ENCODE results near the gene RPH3AL.

Gene RPH3AL

GRCh38 chr17:353213-353837 is 718 bp upstream of the RPH3AL start:
- no peak for DNase-seq

- DNase-seq, result no peak
These were observed 659 bp downstream of the RPH3AL start for GRCh38 chr17:351875-352420.

GRCh38 chr17:351449-351738 is 1.2 kb downstream of the RPH3AL start:
- DNase-seq, result no peak

GRCh38 chr17:350706-351448 is 1.7 kb downstream of the RPH3AL start:
- no peak for DNase-seq

GRCh38 chr17:349666-350065 is 2.9 kb downstream of the RPH3AL start:
- DNase-seq, result no peak

- no peak for DNase-seq
These were observed 3.7 kb downstream of the RPH3AL start for GRCh38 chr17:348692-349425.

GRCh38 chr17:348012-348411 is 4.6 kb downstream of the RPH3AL start:
- DNase-seq, result no peak

GRCh38 chr17:347309-347899 is 5.2 kb downstream of the RPH3AL start:
- DNase-seq, result no peak

GRCh38 chr17:345992-346785 is 6.4 kb downstream of the RPH3AL start:
- DNase-seq, result no peak

- DNase-seq, result no peak
These were observed 7.3 kb downstream of the RPH3AL start for GRCh38 chr17:345261-345660.

GRCh38 chr17:343875-344752 is 8.5 kb downstream of the RPH3AL start:
- DNase-seq, result no peak

GRCh38 chr17:343211-343610 is 9.4 kb downstream of the RPH3AL start:
- no peak for DNase-seq

- no peak for DNase-seq
These were observed 12.5 kb downstream of the RPH3AL start for GRCh38 chr17:340074-340473.

- no peak for DNase-seq
These were observed 13.2 kb downstream of the RPH3AL start for GRCh38 chr17:339193-340061.

- no peak for DNase-seq
These were observed 14.0 kb downstream of the RPH3AL start for GRCh38 chr17:338442-339192.

GRCh38 chr17:337866-338265 is 14.7 kb downstream of the RPH3AL start:
- DNase-seq, result no peak

GRCh38 chr17:337453-337852 is 15.2 kb downstream of the RPH3AL start:
- no peak for DNase-seq

- no peak for DNase-seq
These were observed 15.6 kb downstream of the RPH3AL start for GRCh38 chr17:337022-337420.

- peak; percentile 31 for DNase-seq
These were observed 16.2 kb downstream of the RPH3AL start for GRCh38 chr17:336110-337021.
